Left ventricle myocardium inferior (tissue), 1 donor: ENCODE measurements around the gene TERB2. TPM values are rescaled to one million over a fixed set of nuclear protein-coding genes. Genes with fewer than 3 reads are reported as not detected.
"Not testable (repeated sequence)": the region's sequence is repeated elsewhere in the genome, so short reads cannot be mapped to it uniquely, and the experiment has no call there.

Experiments
- DNase-seq: peaks from one replicate; pipeline ENCODE4 v3.0.0-alpha.2; 2020
- H3K27ac ChIP-seq: fragments of 200-600 bp; replicated peaks from 2 replicates; pipeline ENCODE4 v1.8.0; 2021
- H3K27me3 ChIP-seq: fragments of 200-600 bp; 2 replicates; pipeline ENCODE4 v1.8.0; 2021; ENCODE audit warnings: low read depth
- H3K36me3 ChIP-seq: fragments of 200-600 bp; 2 replicates; pipeline ENCODE4 v1.8.0; 2021
- H3K4me1 ChIP-seq: fragments of 200-600 bp; 2 replicates; pipeline ENCODE4 v1.8.0; 2021
- H3K4me3 ChIP-seq: fragments of 200-600 bp; 2 replicates; pipeline ENCODE4 v1.8.0; 2021; ENCODE audit warnings: mild to moderate bottlenecking, moderate library complexity
- H3K9me3 ChIP-seq: fragments of 200-600 bp; replicated peaks from 2 replicates; pipeline ENCODE4 v1.8.0; 2021
- intact Hi-C: fragments of 100-400 bp; cut with micrococcal nuclease; formaldehyde crosslinking; loops from one replicate; pipeline ENCODE4 v1.11.0; 2022
- total RNA-seq: library from RNA; stranded (reverse); fragmentation: NEBNext Ultra II Directional; extraction: Animal tissue kit (Norgen Biotek cat#: 25700); gene quantifications from one replicate; pipeline ENCODE4 v1.2.1, GENCODE V29; 2021
- TF ChIP-seq, protein P1 (sequence below): fragments of 200-600 bp; IDR thresholded peaks from 2 replicates; pipeline ENCODE4 v1.8.0; 2021; ENCODE audit warnings: antibody characterized with exemption, mild to moderate bottlenecking, borderline replicate concordance
- donor health status: DM: no; HTN: yes; CAD: no; lungs with severe emphysema.

TERB2 gene
- total RNA-seq, 1 donor from 2014 or later: not detected

DNA sequence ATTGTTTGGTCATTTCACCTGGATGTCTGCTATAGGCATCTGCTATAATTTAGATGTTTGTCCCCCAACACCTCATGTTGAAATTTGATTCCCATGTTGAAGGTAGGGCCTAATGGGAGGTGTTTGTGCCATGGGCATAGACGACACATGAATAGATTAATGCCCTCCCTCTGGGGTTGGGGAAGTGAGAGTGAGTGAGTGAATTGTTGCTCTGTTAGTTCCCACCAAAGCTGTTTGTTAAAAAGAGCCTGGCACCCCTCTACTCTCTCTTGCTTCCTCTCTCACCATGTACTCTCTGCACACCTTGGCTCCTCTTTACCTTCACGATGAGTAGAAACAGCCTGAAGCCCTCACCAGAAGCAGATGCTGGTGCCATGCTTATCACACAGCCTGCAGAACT, 42.6 kb downstream of the TERB2 start:
- H3K27ac ChIP-seq: no peak overlapping the region
- no peak for DNase-seq
- intact Hi-C loops: no loop called here
- H3K9me3 ChIP-seq: peaks cover 3% of the 10 kb centered on the region
- TF ChIP-seq, protein P1, sequence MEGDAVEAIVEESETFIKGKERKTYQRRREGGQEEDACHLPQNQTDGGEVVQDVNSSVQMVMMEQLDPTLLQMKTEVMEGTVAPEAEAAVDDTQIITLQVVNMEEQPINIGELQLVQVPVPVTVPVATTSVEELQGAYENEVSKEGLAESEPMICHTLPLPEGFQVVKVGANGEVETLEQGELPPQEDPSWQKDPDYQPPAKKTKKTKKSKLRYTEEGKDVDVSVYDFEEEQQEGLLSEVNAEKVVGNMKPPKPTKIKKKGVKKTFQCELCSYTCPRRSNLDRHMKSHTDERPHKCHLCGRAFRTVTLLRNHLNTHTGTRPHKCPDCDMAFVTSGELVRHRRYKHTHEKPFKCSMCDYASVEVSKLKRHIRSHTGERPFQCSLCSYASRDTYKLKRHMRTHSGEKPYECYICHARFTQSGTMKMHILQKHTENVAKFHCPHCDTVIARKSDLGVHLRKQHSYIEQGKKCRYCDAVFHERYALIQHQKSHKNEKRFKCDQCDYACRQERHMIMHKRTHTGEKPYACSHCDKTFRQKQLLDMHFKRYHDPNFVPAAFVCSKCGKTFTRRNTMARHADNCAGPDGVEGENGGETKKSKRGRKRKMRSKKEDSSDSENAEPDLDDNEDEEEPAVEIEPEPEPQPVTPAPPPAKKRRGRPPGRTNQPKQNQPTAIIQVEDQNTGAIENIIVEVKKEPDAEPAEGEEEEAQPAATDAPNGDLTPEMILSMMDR: no peak
- H3K27me3 ChIP-seq: peaks cover 5% of the 10 kb centered on the region
- no peak overlapping the region for H3K4me3 ChIP-seq
- no peaks in the 10 kb centered on the region for H3K36me3 ChIP-seq
- H3K4me1 ChIP-seq: no peaks in the 10 kb centered on the region

DNA sequence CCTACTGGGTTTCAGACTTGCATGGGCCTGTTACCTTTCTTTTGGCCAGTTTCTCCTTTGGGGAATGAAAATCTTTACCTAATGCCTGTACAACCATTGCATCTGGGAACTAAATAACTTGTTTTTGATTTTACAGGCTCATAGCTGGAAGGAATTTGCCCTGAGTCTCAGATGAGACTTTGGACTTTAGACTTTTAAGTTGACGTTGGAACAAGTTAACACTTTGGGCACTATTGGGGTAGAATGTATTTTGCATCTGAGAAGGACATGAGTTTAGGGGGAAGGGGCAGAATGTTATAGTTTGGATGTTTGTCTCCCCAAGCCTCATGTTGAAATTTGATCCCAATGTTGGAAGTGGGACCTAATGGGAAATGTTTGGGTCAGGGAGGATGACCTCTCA, 44.7 kb downstream of the TERB2 start:
- intact Hi-C loops, H3K9me3 ChIP-seq, H3K4me1 ChIP-seq, H3K4me3 ChIP-seq, H3K36me3 ChIP-seq, H3K27me3 ChIP-seq, H3K27ac ChIP-seq, DNase-seq: not testable (repeated sequence)

DNA sequence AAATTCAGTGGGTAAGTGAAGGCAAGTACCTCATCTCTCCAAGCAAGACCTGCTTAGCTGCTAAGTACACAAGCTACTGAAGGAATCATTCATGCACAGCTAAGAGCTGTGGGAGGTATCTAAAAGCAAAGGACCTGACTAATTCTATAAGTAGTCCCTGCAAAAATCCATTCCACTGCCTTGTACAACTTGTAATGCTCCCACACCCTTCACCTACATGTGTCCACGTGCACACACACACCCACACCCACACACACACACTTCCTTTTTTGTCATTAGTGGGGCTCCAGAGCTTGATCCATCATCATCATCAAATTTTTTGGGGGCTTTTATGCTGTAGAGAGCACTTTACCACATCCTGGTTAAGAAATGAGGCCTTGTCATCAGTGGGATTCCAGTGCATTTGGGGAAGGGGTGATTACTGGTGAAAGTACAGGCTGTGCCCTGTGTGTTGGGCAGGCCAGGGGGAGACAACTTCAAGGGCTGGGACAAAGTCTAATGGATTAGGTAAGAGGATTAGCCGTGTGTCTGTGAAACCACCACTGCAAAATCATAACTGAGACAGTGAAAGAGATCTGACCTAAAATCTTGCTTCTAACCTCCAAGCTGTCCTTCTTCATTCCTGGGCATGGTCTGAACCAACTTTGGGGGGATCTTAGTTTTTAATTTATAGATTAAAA, 47.4 kb downstream of the TERB2 start:
- H3K36me3 ChIP-seq, H3K27me3 ChIP-seq, intact Hi-C loops, H3K27ac ChIP-seq, H3K4me1 ChIP-seq, H3K9me3 ChIP-seq, H3K4me3 ChIP-seq, DNase-seq: not testable (repeated sequence)

DNA sequence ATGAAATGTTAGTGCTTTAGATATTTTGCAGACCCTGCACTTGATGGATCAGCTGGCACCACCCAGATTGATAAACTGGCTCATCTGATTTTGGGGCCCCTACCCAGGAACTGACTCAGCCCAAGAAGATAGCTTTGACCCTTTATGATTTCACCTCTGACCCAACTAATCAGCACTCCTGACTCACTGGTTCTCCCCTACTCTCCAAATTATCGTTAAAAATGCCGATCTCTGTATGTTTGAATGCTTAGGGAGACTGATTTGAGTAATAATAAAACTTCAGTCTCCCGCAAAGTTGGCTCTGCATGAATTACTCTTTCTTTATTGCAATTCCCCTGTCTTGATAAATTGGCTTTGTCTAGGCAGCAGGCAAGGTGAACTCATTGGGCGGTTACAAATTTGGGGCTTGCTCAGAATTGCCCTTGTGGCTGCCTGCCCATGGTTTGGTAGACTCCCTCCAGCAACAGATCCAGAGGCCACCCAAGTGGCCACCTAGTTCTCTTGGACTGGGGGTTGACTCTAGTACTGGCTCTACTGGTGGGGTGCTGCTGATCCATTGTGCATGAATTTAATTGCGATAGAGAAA, 48.2 kb downstream of the TERB2 start:
- H3K36me3 ChIP-seq, DNase-seq, H3K27ac ChIP-seq, intact Hi-C loops, H3K9me3 ChIP-seq, H3K27me3 ChIP-seq, H3K4me1 ChIP-seq, H3K4me3 ChIP-seq: not testable (repeated sequence)

DNA sequence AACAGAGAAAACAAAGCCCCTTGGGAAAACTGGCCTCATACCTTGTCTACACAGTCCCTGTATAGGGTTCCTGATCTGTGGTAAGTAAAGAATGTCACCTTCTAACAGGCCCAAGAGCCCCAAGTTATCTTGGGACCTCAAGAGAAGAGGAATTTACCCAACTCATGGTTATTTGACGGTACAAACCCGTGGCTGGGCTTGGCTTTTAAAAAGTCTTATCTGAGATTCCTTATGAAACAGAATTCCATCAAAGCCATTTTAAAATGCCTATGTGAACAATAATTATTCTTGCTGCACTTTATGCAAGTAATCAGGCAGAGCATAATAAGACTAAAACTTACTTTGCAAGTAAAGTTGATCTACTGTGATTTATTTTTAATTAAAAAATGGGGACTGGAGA, 52.6 kb downstream of the TERB2 start:
- intact Hi-C loops: no loop called here
- H3K36me3 ChIP-seq: no peaks in the 10 kb centered on the region
- no peaks in the 10 kb centered on the region for H3K4me1 ChIP-seq
- no peak for DNase-seq
- peaks cover 7% of the 10 kb centered on the region for H3K9me3 ChIP-seq
- H3K27ac ChIP-seq: no peak overlapping the region
- TF ChIP-seq, protein P1: no peak
- H3K4me3 ChIP-seq: no peak overlapping the region
- peaks cover 15% of the 10 kb centered on the region for H3K27me3 ChIP-seq

DNA sequence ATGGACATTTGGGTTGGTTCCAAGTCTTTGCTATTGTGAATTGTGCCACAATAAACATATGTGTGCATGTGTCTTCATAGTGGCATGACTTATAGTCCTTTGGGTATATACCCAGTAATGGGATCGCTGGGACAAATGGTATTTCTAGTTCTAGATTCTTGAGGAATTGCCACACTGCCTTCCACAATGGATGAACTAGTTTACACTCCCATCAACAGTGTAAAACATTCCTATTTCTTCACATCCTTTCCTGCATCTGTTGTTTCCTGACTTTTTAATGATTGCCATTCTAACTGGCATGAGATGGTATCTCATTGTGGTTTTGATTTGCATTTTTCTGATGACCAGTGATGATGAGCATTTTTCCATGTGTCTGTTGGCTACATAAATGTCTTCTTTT, 58.6 kb downstream of the TERB2 start:
- Histone ChIP-seq H3K9me3 (peaks cover 14% of the 10 kb centered on the region), H3K27me3 (peaks cover 24% of the 10 kb centered on the region)
- intact Hi-C loops, H3K4me1 ChIP-seq, DNase-seq, H3K4me3 ChIP-seq, H3K27ac ChIP-seq, H3K36me3 ChIP-seq: not testable (repeated sequence)

DNA sequence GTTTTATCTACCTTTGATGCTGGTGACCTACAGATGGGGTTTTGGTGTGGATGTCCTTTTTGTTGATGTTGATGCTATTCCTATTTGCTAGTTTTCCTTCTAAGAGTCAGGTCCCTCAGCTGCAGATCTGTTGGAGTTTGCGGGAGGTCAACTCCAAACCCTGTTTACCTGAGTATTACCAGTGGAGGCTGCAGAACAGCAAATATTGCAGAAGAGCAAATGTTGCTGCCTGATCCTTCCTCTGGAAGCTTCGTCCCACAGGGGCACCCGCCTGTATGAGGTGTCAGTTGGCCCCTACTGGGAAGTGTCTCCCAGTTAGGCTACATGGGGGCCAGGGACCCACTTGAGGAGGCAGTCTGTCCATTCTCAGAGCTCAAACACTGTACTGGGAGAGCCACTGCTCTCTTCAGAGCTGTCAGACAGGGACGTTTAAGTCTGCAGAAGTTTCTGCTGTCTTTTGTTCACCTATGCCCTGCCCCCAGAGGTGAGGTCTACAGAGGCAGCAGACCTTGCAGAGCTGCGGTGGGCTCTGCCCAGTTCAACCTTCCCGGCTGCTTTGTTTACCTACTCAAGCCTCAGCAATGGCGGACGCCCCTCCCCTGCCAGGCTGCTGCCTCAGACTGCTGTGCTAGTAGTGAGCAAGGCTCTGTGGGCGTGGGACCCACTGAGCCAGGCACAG, 63.9 kb downstream of the TERB2 start:
- intact Hi-C loops, H3K4me3 ChIP-seq, DNase-seq, H3K36me3 ChIP-seq, H3K9me3 ChIP-seq, H3K27ac ChIP-seq: not testable (repeated sequence)
- peaks cover 23% of the 10 kb centered on the region for H3K4me1 ChIP-seq
- H3K27me3 ChIP-seq: peaks cover 24% of the 10 kb centered on the region

DNA sequence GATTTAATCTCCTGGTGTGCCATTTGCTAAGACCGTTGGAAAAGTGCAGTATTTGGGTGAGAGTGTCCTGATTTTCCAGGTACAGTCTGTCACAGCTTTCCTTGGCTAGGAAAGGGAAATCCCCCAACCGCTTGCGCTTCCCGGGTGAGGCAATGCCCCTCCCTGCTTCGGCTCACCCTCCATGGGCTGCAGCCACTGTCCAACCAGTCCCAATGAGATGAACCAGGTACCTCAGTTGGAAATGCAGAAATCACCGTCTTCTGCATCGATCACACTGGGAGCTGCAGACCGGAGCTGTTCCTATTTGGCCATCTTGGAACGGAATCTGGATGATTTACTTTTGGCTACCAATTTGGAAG, 64.4 kb downstream of the TERB2 start:
- H3K36me3 ChIP-seq, DNase-seq, intact Hi-C loops, H3K27ac ChIP-seq, H3K9me3 ChIP-seq, H3K4me3 ChIP-seq: not testable (repeated sequence)
- H3K4me1 ChIP-seq: peaks cover 23% of the 10 kb centered on the region
- peaks cover 24% of the 10 kb centered on the region for H3K27me3 ChIP-seq
